B cell (primary cell): ENCODE results near the gene CEP41.

Experiments used
- CTCF ChIP-seq: fragments of 200-600 bp; IDR thresholded peaks from one replicate; pipeline ENCODE4 v1.8.0; 2022; ENCODE audit warnings: antibody characterized with exemption, mild to moderate bottlenecking
- EZH2 ChIP-seq: IDR thresholded peaks from 2 replicates; pipeline ENCODE4 v1.6.1; 2012; ENCODE audit warnings: borderline replicate concordance, low read depth, mild to moderate bottlenecking, moderate library complexity, low read length; ENCODE audit not compliant: insufficient read depth, poor library complexity, severe bottlenecking

GRCh38 chr7:130386876-130387275, 53.9 kb downstream of the CEP41 start:
- TF ChIP-seq CTCF, result no peak
- no peak for TF ChIP-seq EZH2
